CD4-positive, alpha-beta T cell treated with Interleukin-6 for 4 hours (primary cell): ENCODE results near the gene RETREG3.
"Not testable (repeated sequence)": the region's sequence is repeated elsewhere in the genome, so short reads cannot be mapped to it uniquely, and the experiment has no call there.

Experiments used
- DNase-seq: peaks from one replicate; pipeline ENCODE4 v3.0.0-alpha.2; 2020; ENCODE audit warnings: mixed read lengths

The RETREG3 gene

GRCh38 chr17:42548993-42549755 lies 60.0 kb downstream of the RETREG3 start:
- DNase-seq: no peak

- DNase-seq: peak; percentile 92
Measured at GRCh38 chr17:42548070-42548837, 60.9 kb downstream of the RETREG3 start.

GRCh38 chr17:42547698-42548069 lies 61.5 kb downstream of the RETREG3 start:
- no peak for DNase-seq

- DNase-seq: no peak
Measured at GRCh38 chr17:42547001-42547461, 62.1 kb downstream of the RETREG3 start.

GRCh38 chr17:42545755-42546505 lies 63.2 kb downstream of the RETREG3 start:
- DNase-seq: not testable (repeated sequence)

- no peak for DNase-seq
Measured at GRCh38 chr17:42544874-42545283, 64.3 kb downstream of the RETREG3 start.

- no peak for DNase-seq
Measured at GRCh38 chr17:42543190-42544079, 65.7 kb downstream of the RETREG3 start.

- DNase-seq: peak; percentile 59
Measured at GRCh38 chr17:42541041-42541833, 67.9 kb downstream of the RETREG3 start.

- not testable (repeated sequence) for DNase-seq
Measured at GRCh38 chr17:42540558-42540957, 68.6 kb downstream of the RETREG3 start.

GRCh38 chr17:42538482-42538881 lies 70.7 kb downstream of the RETREG3 start:
- DNase-seq: no peak

GRCh38 chr17:42537826-42538451 lies 71.2 kb downstream of the RETREG3 start:
- no peak for DNase-seq

- no peak for DNase-seq
Measured at GRCh38 chr17:42537156-42537805, 71.9 kb downstream of the RETREG3 start.

GRCh38 chr17:42536372-42537155 lies 72.6 kb downstream of the RETREG3 start:
- peak; percentile 84 for DNase-seq

GRCh38 chr17:42536048-42536371 lies 73.2 kb downstream of the RETREG3 start, which contains the start of gene NAGLU:
TSS of gene NAGLU (plus strand) at chr17:42536241. CDS start at chr17:42536273, 32 bp downstream.
- DNase-seq: peak; percentile 85

GRCh38 chr17:42535155-42536047 lies 73.8 kb downstream of the RETREG3 start:
- no peak for DNase-seq

- peak; percentile 68 for DNase-seq
Measured at GRCh38 chr17:42531455-42532354, 77.5 kb downstream of the RETREG3 start.

- DNase-seq: no peak
Measured at GRCh38 chr17:42530952-42531454, 78.2 kb downstream of the RETREG3 start.
